HepG2 (cell line): ENCODE measurements around the gene CTDSP1. TPM values are rescaled to one million over a fixed set of nuclear protein-coding genes. Genes with fewer than 3 reads are reported as not detected.

Experiments
- ATAC-seq: fragments of 200-7000 bp; cut with Tn5 transposase; 3 replicates; pipeline ENCODE4 v1.9.1; 2020; ENCODE audit warnings: mild to moderate bottlenecking, moderate library complexity
- BruUV-seq: library from RNA; stranded (reverse); fragments of 400-500 nt; replicated peaks from 2 replicates; lab custom pipeline; 2021; lab: Mats Ljungman, UMichigan
- CTCF ChIA-PET: fragments of 300-600 bp; formaldehyde crosslinking; extraction: SDS; loops from one replicate; lab custom pipeline; 2021; ENCODE audit warnings: low total read pairs, inconsistent platforms, low intra/inter-chr PET ratio; lab: Yijun Ruan, JAX
- POLR2A ChIA-PET: fragments of 350-600 bp; sonication (Branson Sonifier 250); formaldehyde crosslinking; loops from one replicate; lab custom pipeline; 2020; ENCODE audit warnings: antibody characterized with exemption, inconsistent platforms; lab: Yijun Ruan, JAX
- DNase-seq: peaks from one replicate; pipeline ENCODE4 v3.0.0-alpha.2; 2015; ENCODE audit warnings: low spot score
- FAIRE-seq: peaks from 3 replicates; lab custom pipeline; 2011; peaks lifted over from hg19 to GRCh38; lab: Jason Lieb, UNC
- H2AFZ ChIP-seq: one replicate; pipeline ENCODE4 v1.6.1; 2011; ENCODE audit warnings: low read length, inconsistent platforms
- H3K27ac ChIP-seq: fragments of 300-600 bp; 3 replicates; pipeline ENCODE4 v1.8.0; 2011; ENCODE audit warnings: mixed run types, mild to moderate bottlenecking, mixed read lengths, low read length, inconsistent platforms; ENCODE audit not compliant: insufficient read depth; ENCODE audit errors: extremely low read length
- H3K27me3 ChIP-seq, 2 experiments: fragments of 200-600 bp in 1 of 2; 2 replicates in 1 of 2; 3 replicates in 1 of 2; pipeline versions ENCODE4 v1.6.0 to v1.8.0; 2011; ENCODE audit warnings: low read length in 2 of 2, mild to moderate bottlenecking in 2 of 2, moderate library complexity in 2 of 2, inconsistent platforms in 1 of 2; ENCODE audit not compliant: insufficient read depth in 2 of 2, control insufficient read depth in 1 of 2
- H3K36me3 ChIP-seq, 2 experiments: fragments of 200-600 bp in 1 of 2; replicated peaks in 1 of 2; 2 replicates in 1 of 2; 3 replicates in 1 of 2; pipeline versions ENCODE4 v1.5.1 to v1.8.0; 2011; ENCODE audit warnings: low read length in 2 of 2, inconsistent platforms in 1 of 2; ENCODE audit not compliant: insufficient read depth in 2 of 2, control insufficient read depth in 1 of 2
- H3K4me1 ChIP-seq: 2 replicates; pipeline ENCODE4 v1.5.1; 2012; ENCODE audit warnings: low read length, inconsistent platforms; ENCODE audit not compliant: insufficient read depth
- H3K4me2 ChIP-seq: 2 replicates; pipeline ENCODE4 v1.6.0; 2011; ENCODE audit warnings: low read depth, low read length, inconsistent platforms
- H3K4me3 ChIP-seq, 3 experiments: fragments of 200-600 bp in 1 of 3; sonication (generic), shearing (Covaris generic) in 1 of 3; replicated peaks in 1 of 3; 2 replicates each; pipeline ENCODE4 v1.5.1; 2011 to 2016; ENCODE audit warnings: low read length in 3 of 3, inconsistent platforms in 2 of 3, low read depth in 2 of 3, mild to moderate bottlenecking in 2 of 3, control low read depth in 1 of 3, mixed read lengths in 1 of 3; ENCODE audit not compliant: insufficient read depth in 1 of 3
- H3K79me2 ChIP-seq: one replicate; pipeline ENCODE4 v1.6.1; 2011; ENCODE audit warnings: low read length, inconsistent platforms; ENCODE audit not compliant: insufficient read depth
- H3K9ac ChIP-seq: 2 replicates; pipeline ENCODE4 v1.6.0; 2011; ENCODE audit warnings: mild to moderate bottlenecking, low read depth, low read length, inconsistent platforms; ENCODE audit not compliant: insufficient read depth
- H3K9me3 ChIP-seq: 2 replicates; pipeline ENCODE4 v1.5.1; 2012; ENCODE audit warnings: mild to moderate bottlenecking, low read length
- H4K20me1 ChIP-seq: 2 replicates; pipeline ENCODE4 v1.6.0; 2011; ENCODE audit warnings: inconsistent platforms, mild to moderate bottlenecking, low read length, moderate library complexity; ENCODE audit not compliant: insufficient read depth
- E2F2 ChIP-seq: sonication (generic); formaldehyde crosslinking; IDR thresholded peaks from 2 replicates; pipeline ENCODE4 v1.4.0; 2020; ENCODE audit warnings: missing genetic modification reagents, borderline replicate concordance
- HOXA3 ChIP-seq: sonication (generic); formaldehyde crosslinking; IDR thresholded peaks from 2 replicates; pipeline ENCODE4 v1.5.0; 2020; ENCODE audit warnings: missing genetic modification reagents
- POLR2A ChIP-seq, 2 experiments: IDR thresholded peaks; 2 replicates each; pipeline ENCODE4 v1.6.1; 2011; ENCODE audit warnings: low read depth in 2 of 2, low read length in 2 of 2, mild to moderate bottlenecking in 1 of 2, moderate library complexity in 1 of 2; ENCODE audit not compliant: insufficient read depth in 1 of 2
- POLR2AphosphoS2 ChIP-seq: IDR thresholded peaks from 2 replicates; pipeline ENCODE4 v1.6.1; 2011; ENCODE audit warnings: low read depth, low read length, improper control_type of control experiment
- PTBP1 ChIP-seq: fragments of 200-400 bp; formaldehyde crosslinking; IDR thresholded peaks from 2 replicates; pipeline ENCODE4 v1.6.1; 2018; ENCODE audit warnings: low read length, low read depth; ENCODE audit not compliant: poor library complexity, severe bottlenecking
- ZC3H13 ChIP-seq: sonication (generic); formaldehyde crosslinking; IDR thresholded peaks from 2 replicates; pipeline ENCODE4 v1.8.1; 2023; ENCODE audit warnings: mild to moderate bottlenecking, missing genetic modification reagents, moderate library complexity
- ZNF552 ChIP-seq: sonication (generic); formaldehyde crosslinking; IDR thresholded peaks from 2 replicates; pipeline ENCODE4 v1.9.0; 2022; ENCODE audit warnings: missing genetic modification reagents, mild to moderate bottlenecking, borderline replicate concordance
- whole genome bisulfite sequencing: methylation state at CpG from one replicate; pipeline ENCODE4 v1.1.6; 2017; ENCODE audit warnings: low lambda C conversion rate; 5-methylcytosine and 5-hydroxymethylcytosine counted together
- in situ Hi-C: cut with HindIII; loops from 2 replicates; pipeline ENCODE4 v1.10.0; 2017; ENCODE audit warnings: low pct_unique_long_range_greater_than_20kb; ENCODE audit not compliant: extremely low pct_ligation_motif_present
- intact Hi-C: fragments of 100-400 bp; cut with micrococcal nuclease; formaldehyde crosslinking; loops from one replicate; pipeline ENCODE4 v1.10.0; 2022; ENCODE audit not compliant: unreplicated experiment
- polyA plus RNA-seq, 8 experiments: library from polyadenylated mRNA; depleted of rRNA in 3 of 8; stranded (reverse) in 7 of 8; unstranded in 1 of 8; fragments of >200 nt; fragmentation: Illumina TruSeq in 4 of 8; extraction: Trizol in 4 of 8; gene quantifications; 2 replicates each; pipeline versions ENCODE4 v1.2.1 to v1.2.3, GENCODE V29; 2011 to 2016; ENCODE audit warnings: low read depth in 4 of 8, missing spikeins in 1 of 8, mixed read lengths in 1 of 8; ENCODE audit not compliant: insufficient read depth in 1 of 8
- total RNA-seq, 5 experiments: library from RNA; depleted of rRNA; stranded (reverse); fragments of >200 nt; fragmentation: Illumina TruSeq; extraction: Trizol; gene quantifications; 2 replicates each; pipeline ENCODE4 v1.2.3, GENCODE V29; 2016; ENCODE audit warnings: low read depth in 1 of 5

CTDSP1 gene
- total and polyA plus RNA-seq, 2 of the 13 experiments (the other 11 are each of a cell fraction or from before 2014, with no cell fraction given) = 91.0 to 268 TPM

- no peak for TF ChIP-seq ZC3H13 (CRISPR knock-in tag)
- TF ChIP-seq, all 625 proteins: peak for 85
Measured at GRCh38 chr2:218406949-218407618, 7.4 kb downstream of the CTDSP1 start (continued).

DNA sequence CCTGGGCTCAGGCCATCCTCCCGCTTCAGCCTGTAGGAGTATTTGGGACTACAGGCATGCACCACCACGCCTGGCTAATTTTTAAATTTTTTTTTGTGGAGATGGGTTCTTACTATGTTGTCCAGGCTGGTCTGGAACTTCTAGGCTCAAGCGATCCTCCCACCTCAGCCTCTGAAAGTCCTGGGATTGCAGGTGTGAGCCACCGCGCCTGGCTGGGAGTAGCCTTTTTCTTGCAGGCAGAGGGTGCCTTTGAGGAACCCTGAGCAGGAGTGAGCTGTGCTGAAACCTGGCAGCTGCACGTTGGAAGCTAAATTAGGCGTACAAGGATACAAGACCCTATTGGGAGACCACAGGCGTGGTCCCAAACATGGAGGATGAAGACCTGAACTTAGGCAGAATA, 8.0 kb downstream of the CTDSP1 start:
- TF ChIP-seq PTBP1 (no peak), E2F2 (no peak), ZNF552 (CRISPR knock-in tag) (0 out of 2 replicates have a peak, but pooled peaks have one; percentile 7), HOXA3 (CRISPR knock-in tag) (0 out of 2 replicates have a peak, but pooled peaks have one; percentile 6), POLR2A (IDR thresholded peaks at IDR 0.05; ENCODE audit: insufficient read depth in 1 of 2, low read depth in 2 of 2, low read length in 2 of 2) (peak in 1 of 2 experiments; percentile 1; a peak in 1 of 4 replicates), POLR2AphosphoS2 (peak; percentile 56; the same call in 1 of the 2 replicates)
- TF ChIP-seq, all 625 proteins: peak for 4
- DNase-seq (no peak), FAIRE-seq (no peak), ATAC-seq (no peak)
- Histone ChIP-seq H2AFZ (no peak overlapping the region), H3K4me3 (peak overlapping the region in 1 of 3 experiments; percentile 86; a peak in 1 of 6 replicates), H3K4me2 (peak overlapping the region; percentile 100), H3K36me3 (peaks cover 10 to 20% of the 10 kb centered on the region in 2 experiments; a peak in 4 of 5 replicates), H3K27me3 (no peaks in the 10 kb centered on the region), H3K9me3 (no peaks in the 10 kb centered on the region), H3K79me2 (peaks cover 6% of the 10 kb centered on the region), H4K20me1 (no peaks in the 10 kb centered on the region; the same call in 1 of the 2 replicates), H3K4me1 (peaks cover 50% of the 10 kb centered on the region), H3K9ac (no peak overlapping the region), H3K27ac (no peak overlapping the region)
- 73% methylated on average over 8 of the region's 8 CpGs for WGBS
- ChIA-PET POLR2A (interaction anchor here (0.8 to 2.7 kb wide), 2 partner anchors 10 to 12 kb away, joined by 3 to 17 read pairs; partner anchors contain the start of gene VIL1), CTCF (interaction anchor here (1.2 to 1.4 kb wide), 2 partner anchors 107 to 109 kb away, joined by 3 to 4 read pairs; no protein-coding TSS in a partner anchor)
- intact Hi-C loops (loop anchor here (2.0 kb wide), 1 partner anchor 37 kb away; no protein-coding TSS in a partner anchor), in situ Hi-C loops (loop anchor here (5.0 kb wide), 1 partner anchor 60 kb away; no protein-coding TSS in a partner anchor)
- BruUV-seq = no TSS peak
